D341Med (cell line): Measurements from ENCODE around the gene INO80C.
A peak's percentile ranks its signal among the peaks of the same experiment; 100 is the strongest.

ENCODE experiments used
- DNase-seq: peaks from one replicate; pipeline ENCODE4 v3.0.0; 2012; ENCODE audit warnings: low spot score

INO80C gene, protein sequence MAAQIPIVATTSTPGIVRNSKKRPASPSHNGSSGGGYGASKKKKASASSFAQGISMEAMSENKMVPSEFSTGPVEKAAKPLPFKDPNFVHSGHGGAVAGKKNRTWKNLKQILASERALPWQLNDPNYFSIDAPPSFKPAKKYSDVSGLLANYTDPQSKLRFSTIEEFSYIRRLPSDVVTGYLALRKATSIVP

DNA sequence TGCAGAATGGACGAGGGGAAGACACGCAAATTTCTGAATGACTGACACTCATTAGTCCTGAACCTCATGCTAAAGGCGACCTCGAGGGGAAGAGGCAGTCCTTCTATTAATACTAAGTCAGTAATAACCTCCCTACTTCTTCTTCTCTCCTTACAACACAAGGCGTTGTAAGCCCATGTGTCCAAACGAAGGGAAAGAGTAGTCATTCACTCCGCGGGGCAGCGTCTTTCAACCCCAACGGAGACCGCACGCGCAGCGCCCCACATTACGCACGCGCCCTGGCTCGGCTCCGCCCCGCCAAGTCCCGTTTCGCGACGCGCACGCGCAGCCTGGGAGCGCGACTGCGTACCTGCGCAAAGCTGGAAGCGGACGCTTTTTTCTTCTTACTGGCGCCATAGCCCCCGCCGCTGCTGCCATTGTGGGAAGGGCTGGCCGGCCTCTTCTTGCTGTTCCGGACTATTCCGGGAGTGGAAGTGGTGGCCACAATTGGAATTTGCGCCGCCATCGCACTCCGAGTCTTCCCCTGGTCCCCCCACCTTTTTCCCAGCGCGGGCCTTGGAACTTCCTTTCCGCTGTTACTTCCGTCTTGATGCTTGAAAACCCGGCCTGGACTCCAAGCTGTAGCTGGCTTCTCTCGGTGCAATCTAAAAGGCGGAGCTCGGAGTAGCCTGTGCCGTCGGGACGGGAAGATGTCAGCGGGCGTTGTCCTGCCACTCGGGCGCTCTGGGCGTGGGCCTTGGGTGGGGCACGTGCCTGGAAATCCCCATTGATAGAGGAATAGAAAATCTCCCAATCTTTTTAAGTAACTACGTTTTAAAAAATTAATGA lies at the start of gene INO80C:
Gene INO80C (minus strand): TSS at position 591 of the 828 bp plus-strand sequence. CDS start 86 bp downstream, at position 505.
- peak; percentile 99 for DNase-seq

DNA sequence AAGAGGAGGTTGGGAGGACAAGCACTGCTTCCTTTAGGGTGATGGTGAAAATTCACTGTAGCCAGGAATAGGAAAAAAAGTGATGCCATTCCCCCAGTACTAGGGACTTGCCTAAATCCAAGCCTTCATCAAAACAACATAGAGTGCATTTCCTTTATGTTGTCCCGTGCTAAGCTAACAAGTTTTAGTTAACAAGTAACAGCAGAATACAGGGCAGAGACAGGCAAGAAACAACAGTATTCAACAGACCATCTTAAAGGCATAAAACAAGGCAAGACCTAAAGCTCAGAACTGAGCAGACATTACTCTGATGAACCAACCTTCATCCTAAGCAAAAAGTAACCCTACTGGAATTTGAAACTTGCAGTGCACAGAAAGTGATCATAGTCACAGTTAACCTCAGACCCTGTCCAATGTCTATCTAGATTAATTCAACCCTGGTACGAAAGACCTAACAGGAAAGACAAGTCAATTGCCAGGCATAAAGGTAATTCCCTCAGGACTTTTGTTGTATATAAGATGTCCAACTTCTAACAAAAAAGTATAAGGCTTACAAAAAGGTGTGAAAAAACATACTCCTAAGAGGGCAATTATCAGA lies 49.3 kb upstream of the INO80C start:
- no peak for DNase-seq

DNA sequence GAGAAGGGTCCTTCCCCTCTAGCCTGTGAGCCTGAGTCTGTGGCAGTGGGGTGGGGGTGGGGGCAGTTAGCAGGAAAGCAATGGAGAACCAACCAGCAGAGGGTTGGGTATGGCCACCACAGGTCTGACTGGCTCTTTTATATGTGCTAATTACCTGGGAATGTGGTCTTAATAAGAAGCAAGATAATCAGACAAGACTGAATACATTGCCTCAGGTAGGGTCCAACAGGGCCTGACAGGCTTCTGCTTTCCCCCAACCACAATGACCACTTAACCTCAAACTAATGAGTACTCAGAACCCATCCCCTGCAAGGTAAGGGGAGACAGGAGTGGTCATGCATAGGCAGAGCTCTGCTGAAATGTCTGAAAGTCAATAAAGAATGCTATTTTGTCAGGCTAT lies 44.6 kb upstream of the INO80C start:
- DNase-seq: no peak

DNA sequence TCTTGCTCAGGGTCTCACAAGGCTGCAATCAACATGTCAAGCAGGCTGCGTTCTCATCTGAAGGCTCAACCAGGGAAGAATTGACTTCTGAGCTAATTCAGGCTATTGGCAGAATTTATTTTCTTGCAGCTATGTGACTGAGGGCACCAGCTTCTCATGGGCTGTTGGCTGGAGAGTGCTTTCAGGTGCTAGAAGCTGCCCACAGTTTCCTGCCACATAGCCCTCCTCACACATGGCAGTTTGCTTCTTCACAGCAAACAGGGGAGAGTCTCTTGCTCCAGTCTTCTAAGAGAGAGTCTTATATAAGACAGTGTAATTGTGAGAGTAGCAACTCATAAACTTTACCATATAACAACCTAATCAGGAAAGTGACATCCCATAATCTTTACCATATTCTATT lies 37.5 kb upstream of the INO80C start:
- no peak for DNase-seq

DNA sequence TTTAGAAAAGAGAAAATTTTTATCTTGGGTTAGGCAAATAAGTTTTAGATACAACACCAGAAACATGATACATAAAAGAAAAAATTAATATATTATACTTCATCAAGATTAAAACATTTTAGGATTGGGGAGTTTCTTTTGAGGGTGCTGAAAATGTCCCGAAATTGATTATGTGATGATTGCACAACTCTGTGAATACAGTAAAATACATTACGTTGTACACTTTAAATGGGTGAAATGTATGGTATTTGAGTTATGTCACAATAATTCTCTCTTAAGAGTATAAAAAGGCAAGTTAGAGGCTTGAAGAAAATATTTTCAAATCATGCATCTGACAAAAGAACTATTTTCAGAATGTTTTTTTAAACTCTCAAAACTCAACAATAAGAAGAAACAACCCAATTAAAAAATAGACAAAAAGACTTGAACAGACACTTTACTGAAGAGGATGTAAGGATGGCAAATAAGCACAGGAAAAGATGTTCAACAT lies 36.2 kb upstream of the INO80C start:
- no peak for DNase-seq

DNA sequence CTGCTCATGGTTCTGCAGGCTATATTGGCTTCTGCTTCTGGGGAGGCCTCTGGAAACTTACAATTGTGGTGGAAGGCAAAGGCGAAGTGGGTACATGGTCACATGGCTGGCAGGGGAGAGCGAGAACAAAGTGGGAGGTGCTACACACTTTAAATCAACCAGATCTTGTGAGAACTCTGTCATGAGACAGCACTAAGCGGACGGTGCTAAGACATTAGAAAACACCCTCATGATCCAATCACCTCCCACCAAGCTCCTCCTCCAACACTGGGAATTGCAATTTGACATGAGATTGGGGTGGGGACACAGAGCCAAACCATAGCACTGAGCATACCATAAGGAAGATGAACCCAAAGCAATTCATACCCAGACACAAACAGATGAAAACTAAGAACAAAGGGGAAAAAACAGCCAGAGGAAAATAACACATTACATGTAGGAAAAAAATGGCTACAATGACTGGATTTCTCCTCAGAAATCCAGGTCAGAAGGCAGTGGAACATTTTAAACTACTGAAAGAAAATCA lies 31.1 kb upstream of the INO80C start:
- DNase-seq: no peak

DNA sequence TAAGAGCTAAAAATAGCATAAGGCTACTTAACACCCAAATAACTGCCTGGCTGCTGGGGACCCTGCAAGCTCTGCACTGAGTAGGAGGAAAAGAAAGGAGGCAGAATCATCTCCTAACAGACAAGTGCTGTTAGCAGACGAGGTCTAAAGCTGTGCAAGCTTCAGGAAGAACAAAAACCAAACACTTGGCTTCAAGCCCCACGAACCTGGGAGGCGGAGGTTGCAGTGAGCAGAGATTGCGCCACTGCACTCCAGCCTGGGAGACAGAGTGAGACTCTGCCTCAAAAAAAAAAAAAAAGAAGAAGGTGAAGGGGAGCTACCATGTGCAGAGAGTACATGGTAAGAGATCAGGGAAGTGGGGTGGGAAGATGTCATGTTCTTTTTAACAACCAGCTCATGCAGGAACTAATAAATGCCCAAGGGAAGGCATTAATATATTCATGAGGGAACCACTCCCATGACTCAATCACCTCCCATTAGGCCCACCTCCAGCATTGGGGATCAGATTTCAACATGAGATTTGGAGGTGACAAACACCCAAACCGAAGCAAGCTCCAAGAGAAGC lies 28.8 kb upstream of the INO80C start:
- no peak for DNase-seq

DNA sequence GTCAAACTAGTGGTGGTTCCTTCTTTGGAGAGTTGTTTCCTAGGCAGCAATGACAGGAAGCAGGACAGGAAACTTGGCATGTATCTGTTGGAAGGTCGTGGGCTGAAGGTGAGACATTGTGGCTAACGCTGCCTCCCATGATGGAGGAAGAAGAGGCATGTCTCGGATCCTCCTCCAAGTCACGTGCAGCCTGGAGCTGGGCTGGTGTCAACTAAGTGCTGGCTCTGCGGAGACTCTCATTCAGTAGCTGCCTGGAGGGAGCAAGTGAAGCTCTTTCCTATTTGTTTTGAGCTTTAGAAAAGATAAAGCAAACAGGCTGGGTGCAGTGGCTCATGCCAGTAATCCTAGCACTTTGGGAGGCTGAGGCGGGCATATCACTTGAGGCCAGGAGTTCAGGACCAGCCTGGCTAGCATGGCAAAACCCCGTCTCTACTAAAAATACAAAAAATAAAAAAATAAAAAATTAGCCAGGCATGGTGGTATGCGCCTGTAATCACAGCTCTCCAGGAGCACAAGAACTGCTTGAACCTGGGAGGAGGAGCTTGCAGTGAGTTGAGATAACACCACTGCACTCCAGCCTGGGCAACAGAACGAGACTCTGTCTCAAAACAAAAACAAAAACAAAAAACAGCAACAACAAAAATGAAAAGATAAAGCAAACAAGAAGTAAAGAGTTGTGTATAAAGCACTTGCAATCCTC lies 28.2 kb upstream of the INO80C start:
- no peak for DNase-seq

DNA sequence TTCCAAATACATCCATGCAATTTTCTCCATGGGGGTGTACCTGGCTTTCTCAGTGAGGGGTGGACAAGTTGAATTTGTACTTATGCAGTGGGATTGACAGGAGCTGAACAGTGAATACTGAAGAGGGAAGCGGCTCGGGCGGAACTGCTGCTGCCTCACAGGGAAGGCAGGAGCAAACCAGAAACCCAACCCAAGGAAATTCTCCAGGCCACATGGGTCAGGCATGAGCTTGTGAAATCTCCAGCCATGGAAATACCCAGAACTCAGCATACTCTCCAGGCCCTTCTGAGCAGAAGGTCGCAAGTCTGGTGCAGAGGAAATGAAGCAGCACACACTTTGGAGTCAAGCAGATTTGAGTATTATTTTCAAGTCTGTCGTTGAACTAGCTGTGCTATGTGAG lies 26.5 kb upstream of the INO80C start:
- DNase-seq: no peak

DNA sequence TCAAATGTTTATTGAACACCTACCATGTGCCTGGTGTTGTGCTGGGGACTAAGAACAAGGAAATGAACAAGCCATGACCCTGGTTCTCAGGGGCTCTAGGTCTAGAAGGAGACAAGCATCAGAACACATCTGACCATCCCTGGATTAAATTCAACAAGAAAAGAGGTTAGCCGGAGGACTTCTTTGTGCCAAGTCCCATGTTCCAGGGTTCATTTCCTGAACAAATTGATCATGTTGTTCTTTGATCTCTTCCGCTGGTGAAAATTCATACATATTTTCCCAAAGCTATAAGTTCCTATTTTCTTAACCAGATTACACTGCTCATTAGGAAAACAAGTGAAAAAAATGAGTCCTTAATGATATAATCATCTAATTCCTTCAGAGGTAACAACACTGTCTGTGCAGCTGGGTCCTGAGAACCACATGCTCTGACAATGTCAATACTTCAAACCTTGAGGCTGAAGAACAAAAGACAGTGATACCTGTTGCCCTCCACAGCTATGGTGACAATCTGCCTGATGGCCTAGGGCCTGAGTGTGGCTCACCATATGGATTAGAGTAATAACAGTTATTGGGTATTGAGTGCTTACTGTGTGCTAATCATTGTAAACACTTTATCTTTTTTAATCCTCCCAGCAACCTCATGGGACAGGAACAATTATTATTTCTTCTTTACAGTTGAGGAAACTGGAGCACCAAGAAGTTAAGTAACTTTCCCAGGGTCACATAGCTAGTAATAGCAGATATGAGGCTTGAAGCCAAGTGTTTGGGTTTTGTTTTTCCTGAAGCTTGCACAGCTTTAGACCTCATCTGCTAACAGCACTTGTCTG lies 24.6 kb upstream of the INO80C start:
- no peak for DNase-seq

DNA sequence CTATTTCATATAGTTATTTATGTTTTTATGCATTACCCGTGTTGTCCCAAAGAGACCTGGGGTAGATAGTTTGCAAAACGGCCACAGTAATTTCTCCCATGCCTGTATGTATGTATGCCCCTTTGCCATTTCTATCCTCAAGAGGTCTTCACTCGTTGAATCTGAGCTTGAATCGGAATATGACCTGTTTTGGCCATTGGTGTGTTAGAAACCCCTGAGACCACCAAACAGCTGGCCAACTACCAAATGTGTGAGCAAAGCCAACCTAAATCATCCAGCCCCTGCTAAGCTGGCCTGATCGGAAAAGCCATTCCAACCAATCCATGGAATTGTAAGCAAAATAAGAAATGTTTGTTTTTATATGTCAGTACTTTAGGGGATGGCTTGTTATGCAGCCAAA lies 23.4 kb upstream of the INO80C start:
- no peak for DNase-seq

DNA sequence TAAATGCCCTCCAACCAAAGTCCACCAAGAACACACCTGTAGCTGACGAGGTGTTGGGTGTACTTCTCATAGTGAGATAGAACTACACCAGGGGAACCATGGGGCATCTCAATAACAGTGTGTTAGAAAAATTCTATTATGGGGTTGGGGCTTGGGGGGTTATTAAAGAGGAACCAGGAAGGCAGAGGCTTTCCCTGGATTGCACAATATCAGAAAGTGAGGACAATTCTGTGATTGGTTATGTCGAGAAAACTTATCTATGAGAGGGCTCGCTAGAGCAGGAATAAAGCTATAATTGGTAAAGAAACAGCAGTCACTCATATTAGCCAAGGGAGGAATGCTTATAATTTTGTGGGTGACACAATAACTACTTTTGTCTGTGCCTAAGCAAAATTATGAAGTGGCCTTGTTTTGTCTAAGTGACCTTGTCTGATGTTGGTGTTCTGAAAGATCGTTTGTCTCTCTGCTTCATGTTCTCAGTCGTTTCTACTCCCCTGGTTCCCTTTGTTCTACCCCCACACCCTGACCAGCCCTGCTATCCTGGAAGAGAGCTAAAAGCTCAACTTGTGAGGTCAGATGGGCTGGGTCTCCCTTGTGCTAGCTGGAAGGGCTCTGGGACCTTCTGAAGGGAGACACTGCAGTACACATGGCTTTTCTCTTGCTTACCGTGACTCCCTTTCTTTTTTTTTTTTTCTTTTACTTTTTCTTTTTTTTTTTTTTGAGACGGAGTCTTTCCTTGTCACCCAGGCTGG lies 21.6 kb upstream of the INO80C start:
- no peak for DNase-seq

DNA sequence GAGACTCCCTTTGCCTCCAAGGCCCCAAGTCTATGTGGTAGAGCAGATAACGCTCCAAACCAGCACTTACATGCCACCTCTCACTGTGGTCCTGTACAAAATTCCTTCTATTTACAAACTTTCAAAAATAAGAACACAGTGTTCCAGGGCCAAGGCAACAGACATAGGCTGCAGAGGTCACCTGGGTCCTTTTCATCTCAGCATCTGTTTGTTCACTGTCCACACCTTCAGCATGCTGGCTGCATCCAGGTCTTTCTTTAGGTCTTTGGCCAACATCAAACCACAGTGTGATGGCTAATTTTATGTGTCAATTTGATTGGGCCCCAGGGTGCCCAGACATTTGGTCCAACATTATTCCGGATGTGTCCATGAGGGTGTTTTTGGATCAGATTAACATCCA lies 20.0 kb upstream of the INO80C start:
- no peak for DNase-seq

DNA sequence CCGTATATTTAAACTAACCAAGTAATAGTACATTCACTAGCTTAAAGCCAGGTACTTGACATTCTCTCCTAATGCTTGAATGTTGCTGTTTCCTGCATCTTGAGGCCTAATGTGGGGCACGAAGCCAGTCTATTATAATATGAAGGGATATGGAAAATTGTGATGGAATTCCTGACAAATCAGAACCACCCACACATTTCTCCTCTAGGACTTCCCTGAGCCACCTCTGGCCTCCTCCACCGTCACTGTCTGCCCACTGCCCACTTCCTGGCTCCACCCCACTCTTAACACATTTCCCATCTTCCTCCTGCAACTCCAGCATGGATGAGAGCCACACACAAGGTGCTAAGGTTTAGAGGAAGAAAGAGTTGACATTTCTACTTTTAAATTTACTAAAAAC lies 19.0 kb upstream of the INO80C start:
- no peak for DNase-seq

DNA sequence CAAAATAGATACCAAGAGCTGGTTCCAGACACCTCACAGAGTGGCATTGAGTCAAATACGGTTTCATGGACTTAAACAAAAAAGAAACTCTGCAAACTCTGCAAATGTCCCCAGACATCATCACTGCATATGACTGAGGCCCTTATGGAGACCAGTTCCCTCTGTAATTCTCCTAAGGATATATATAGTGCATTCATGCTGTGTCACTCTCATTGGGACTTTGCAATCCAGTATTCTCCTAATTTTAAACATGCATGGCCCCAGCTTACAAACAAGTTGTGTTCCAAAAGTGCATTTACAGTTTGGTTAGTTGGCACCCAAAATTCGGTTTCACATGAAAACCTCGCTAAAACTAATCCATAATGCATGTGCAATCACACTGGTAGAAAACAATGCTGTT lies 18.6 kb upstream of the INO80C start:
- no peak for DNase-seq

DNA sequence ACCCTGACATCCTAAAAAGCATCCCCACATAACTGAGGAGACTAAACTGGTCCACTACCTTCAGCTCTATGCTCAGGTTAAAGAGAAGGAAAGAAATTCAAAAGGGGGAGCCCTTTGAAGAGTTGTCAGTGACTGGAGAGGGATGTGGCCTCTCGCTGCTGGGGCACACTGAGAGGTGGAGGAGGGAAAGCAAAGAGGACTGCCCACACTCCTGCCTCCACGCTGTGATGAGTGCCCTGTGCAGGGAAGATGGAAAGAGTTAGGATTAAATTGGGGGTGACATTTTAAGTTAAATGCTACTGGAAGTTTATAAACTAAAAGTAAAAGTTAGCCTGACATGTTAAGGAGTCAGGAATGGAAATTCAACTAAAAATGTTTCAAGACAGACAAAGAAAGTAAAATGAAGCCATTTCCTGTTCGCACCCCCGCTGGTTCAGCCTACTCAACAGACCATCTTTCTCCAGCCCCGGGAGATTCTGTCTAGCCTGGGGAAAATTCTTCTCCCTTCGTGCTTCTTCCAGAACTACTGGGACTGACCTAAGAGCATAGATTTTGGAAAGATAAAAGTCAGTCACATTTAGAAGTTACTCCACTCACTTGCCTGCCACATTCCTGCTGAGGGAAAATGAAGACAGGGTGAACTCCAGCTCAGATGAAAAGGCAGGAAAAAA lies 17.8 kb upstream of the INO80C start:
- DNase-seq: no peak

DNA sequence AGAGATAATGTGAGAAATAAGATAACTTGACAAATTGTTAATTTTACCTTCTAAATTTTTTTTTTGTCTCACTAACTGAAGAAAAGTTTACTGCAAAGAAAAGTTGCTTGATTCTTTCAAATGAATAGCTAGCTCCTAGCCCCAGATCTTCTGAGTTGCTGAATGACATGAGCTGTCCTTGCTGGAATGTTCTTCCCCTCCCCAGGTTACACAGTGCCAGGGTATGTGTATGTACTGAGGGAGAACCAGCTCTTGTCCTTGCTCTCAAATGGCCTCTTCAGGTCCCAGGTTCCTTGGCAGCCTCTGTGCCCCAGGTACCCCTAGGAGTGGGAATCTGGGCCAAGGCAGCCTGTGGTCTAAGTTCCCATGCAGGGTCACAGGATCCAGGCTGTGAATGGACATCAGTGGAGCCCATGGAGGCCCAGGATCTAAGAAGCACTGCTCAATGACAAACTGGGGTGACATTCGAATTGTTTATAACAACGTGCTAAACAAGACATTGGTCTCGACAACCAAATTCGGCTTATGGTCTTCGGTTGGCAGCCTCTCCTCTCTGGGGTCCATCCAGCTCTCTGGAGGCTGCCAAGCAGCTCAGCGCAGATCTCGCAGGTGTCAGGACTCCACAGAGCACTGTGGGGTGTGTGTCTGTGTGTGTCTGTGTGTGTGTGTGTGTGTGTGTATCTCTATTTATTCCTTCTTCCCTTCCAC lies 17.1 kb upstream of the INO80C start:
- DNase-seq: no peak

DNA sequence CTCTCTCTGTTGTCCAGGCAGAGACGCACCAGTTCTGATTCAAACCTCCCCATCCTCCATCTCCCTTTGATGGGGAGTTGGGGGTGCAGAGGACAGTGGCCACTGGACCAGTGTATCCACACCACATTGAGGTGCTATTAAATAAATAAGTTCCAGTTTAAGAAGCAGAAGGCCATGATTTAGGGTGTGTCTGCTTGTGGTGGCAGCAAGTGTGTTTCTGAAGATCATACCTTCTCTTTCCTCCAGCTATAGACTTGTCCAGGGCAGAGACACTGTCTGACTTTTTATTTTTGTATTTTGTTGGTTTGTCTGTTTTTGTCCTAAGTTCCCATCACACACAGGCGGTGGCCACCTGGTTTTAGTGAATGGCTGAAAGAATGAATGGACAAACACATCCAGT lies 16.5 kb upstream of the INO80C start:
- DNase-seq: no peak
